ENCODE data around the gene OR51B6. TPM values are rescaled to one million over a fixed set of nuclear protein-coding genes. Genes with fewer than 3 reads are reported as not detected.

Gene OR51B6
- total and polyA plus RNA-seq, 2 experiments from 2014 or later, result not detected

DNA sequence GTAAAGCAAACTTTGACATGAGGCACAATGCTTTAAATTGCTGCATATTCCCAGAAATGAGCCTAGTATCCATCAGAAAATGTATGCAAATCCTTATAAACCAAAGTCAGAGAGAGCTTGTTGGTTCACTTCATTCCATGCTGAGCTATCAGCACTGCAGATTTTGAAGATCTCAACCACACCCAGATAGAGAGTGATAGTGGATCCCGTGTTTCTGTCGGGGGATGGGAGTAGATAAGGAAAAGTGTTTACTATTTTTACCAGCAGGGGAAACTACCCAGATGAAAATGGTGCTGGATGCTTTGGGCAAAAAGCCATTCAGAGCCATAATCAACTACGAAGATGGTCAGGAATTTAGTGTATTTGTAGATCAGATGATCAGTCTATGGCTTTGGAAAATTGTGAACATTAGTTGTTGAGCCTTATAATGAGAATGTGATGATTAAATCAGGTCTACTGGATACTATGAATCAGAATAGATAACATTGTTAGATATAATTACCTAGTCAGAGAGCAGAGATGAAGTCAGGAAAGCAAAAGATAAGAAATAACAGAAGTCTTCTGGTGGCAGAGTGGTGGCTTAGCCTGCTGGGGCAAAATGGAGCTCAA, 10.8 kb downstream of the OR51B6 start (continued):
- TF ChIP-seq, protein P1, sequence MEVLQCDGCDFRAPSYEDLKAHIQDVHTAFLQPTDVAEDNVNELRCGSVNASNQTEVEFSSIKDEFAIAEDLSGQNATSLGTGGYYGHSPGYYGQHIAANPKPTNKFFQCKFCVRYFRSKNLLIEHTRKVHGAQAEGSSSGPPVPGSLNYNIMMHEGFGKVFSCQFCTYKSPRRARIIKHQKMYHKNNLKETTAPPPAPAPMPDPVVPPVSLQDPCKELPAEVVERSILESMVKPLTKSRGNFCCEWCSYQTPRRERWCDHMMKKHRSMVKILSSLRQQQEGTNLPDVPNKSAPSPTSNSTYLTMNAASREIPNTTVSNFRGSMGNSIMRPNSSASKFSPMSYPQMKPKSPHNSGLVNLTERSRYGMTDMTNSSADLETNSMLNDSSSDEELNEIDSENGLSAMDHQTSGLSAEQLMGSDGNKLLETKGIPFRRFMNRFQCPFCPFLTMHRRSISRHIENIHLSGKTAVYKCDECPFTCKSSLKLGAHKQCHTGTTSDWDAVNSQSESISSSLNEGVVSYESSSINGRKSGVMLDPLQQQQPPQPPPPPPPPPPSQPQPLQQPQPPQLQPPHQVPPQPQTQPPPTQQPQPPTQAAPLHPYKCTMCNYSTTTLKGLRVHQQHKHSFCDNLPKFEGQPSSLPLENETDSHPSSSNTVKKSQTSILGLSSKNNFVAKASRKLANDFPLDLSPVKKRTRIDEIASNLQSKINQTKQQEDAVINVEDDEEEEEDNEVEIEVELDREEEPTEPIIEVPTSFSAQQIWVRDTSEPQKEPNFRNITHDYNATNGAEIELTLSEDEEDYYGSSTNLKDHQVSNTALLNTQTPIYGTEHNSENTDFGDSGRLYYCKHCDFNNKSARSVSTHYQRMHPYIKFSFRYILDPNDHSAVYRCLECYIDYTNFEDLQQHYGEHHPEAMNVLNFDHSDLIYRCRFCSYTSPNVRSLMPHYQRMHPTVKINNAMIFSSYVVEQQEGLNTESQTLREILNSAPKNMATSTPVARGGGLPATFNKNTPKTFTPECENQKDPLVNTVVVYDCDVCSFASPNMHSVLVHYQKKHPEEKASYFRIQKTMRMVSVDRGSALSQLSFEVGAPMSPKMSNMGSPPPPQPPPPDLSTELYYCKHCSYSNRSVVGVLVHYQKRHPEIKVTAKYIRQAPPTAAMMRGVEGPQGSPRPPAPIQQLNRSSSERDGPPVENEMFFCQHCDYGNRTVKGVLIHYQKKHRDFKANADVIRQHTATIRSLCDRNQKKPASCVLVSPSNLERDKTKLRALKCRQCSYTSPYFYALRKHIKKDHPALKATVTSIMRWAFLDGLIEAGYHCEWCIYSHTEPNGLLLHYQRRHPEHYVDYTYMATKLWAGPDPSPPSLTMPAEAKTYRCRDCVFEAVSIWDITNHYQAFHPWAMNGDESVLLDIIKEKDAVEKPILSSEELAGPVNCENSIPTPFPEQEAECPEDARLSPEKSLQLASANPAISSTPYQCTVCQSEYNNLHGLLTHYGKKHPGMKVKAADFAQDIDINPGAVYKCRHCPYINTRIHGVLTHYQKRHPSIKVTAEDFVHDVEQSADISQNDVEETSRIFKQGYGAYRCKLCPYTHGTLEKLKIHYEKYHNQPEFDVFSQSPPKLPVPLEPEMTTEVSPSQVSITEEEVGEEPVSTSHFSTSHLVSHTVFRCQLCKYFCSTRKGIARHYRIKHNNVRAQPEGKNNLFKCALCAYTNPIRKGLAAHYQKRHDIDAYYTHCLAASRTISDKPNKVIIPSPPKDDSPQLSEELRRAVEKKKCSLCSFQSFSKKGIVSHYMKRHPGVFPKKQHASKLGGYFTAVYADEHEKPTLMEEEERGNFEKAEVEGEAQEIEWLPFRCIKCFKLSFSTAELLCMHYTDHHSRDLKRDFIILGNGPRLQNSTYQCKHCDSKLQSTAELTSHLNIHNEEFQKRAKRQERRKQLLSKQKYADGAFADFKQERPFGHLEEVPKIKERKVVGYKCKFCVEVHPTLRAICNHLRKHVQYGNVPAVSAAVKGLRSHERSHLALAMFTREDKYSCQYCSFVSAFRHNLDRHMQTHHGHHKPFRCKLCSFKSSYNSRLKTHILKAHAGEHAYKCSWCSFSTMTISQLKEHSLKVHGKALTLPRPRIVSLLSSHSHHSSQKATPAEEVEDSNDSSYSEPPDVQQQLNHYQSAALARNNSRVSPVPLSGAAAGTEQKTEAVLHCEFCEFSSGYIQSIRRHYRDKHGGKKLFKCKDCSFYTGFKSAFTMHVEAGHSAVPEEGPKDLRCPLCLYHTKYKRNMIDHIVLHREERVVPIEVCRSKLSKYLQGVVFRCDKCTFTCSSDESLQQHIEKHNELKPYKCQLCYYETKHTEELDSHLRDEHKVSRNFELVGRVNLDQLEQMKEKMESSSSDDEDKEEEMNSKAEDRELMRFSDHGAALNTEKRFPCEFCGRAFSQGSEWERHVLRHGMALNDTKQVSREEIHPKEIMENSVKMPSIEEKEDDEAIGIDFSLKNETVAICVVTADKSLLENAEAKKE (CRISPR knock-in tag; IDR thresholded peaks at IDR 0.05), result no peak
- TF ChIP-seq POLR2AphosphoS5 (IDR thresholded peaks at IDR 0.05; ENCODE audit: low read depth) (no peak), EZH2 (IDR thresholded peaks at IDR 0.05; ENCODE audit: low read depth, unreplicated experiment) (no peak), JUNB (IDR thresholded peaks at IDR 0.05; ENCODE audit: unreplicated experiment) (no peak)
- TF ChIP-seq, protein P2, sequence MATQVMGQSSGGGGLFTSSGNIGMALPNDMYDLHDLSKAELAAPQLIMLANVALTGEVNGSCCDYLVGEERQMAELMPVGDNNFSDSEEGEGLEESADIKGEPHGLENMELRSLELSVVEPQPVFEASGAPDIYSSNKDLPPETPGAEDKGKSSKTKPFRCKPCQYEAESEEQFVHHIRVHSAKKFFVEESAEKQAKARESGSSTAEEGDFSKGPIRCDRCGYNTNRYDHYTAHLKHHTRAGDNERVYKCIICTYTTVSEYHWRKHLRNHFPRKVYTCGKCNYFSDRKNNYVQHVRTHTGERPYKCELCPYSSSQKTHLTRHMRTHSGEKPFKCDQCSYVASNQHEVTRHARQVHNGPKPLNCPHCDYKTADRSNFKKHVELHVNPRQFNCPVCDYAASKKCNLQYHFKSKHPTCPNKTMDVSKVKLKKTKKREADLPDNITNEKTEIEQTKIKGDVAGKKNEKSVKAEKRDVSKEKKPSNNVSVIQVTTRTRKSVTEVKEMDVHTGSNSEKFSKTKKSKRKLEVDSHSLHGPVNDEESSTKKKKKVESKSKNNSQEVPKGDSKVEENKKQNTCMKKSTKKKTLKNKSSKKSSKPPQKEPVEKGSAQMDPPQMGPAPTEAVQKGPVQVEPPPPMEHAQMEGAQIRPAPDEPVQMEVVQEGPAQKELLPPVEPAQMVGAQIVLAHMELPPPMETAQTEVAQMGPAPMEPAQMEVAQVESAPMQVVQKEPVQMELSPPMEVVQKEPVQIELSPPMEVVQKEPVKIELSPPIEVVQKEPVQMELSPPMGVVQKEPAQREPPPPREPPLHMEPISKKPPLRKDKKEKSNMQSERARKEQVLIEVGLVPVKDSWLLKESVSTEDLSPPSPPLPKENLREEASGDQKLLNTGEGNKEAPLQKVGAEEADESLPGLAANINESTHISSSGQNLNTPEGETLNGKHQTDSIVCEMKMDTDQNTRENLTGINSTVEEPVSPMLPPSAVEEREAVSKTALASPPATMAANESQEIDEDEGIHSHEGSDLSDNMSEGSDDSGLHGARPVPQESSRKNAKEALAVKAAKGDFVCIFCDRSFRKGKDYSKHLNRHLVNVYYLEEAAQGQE (IDR thresholded peaks at IDR 0.05; ENCODE audit: unreplicated experiment), result no peak

DNA sequence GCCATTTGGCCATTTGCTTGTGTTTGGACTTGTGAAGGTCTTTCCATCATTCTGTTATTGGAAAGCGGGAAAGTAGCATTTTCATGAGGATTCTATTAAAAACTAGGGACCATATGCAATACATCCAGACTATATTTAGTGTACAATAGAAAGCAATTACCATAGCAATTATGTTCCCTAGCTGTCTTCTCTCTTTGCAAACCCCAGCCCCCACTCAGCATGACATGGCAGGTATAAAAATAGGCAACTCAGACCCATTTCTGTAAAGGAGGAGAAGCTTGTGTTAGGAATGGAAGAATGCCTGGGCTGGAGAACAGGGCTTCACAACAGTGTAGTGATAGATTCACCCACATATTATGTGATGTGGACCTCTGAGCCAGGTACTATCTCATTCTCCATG, 12.4 kb downstream of the OR51B6 start:
- DNase-seq (ENCODE audit: low spot score) (no peak), ATAC-seq (no peak)
- H3K4me1 Mint-ChIP-seq, result peaks cover 4% of the 10 kb centered on the region; the same call in 2 of the 3 replicates
- H3K27ac Mint-ChIP-seq, result no peak overlapping the region
- H3K36me3 ChIP-seq (ENCODE audit: insufficient read depth), result no peaks in the 10 kb centered on the region
- no peaks in the 10 kb centered on the region for H3K27me3 ChIP-seq (ENCODE audit: insufficient read depth)
- H3K4me1 ChIP-seq (ENCODE audit: insufficient read depth), result peaks cover 12% of the 10 kb centered on the region
- H3K36me3 Mint-ChIP-seq (ENCODE audit: low read depth), result no peaks in the 10 kb centered on the region
- H3K79me2 ChIP-seq (replicated peaks; ENCODE audit: insufficient read depth), result no peaks in the 10 kb centered on the region
- H3F3A ChIP-seq (replicated peaks; ENCODE audit: low read depth), result no peaks in the 10 kb centered on the region
- peaks cover 4% of the 10 kb centered on the region; the same call in 1 of the 3 replicates for H3K9me3 Mint-ChIP-seq
- no peak overlapping the region for H3K4me3 ChIP-seq
- TF ChIP-seq, protein P3, sequence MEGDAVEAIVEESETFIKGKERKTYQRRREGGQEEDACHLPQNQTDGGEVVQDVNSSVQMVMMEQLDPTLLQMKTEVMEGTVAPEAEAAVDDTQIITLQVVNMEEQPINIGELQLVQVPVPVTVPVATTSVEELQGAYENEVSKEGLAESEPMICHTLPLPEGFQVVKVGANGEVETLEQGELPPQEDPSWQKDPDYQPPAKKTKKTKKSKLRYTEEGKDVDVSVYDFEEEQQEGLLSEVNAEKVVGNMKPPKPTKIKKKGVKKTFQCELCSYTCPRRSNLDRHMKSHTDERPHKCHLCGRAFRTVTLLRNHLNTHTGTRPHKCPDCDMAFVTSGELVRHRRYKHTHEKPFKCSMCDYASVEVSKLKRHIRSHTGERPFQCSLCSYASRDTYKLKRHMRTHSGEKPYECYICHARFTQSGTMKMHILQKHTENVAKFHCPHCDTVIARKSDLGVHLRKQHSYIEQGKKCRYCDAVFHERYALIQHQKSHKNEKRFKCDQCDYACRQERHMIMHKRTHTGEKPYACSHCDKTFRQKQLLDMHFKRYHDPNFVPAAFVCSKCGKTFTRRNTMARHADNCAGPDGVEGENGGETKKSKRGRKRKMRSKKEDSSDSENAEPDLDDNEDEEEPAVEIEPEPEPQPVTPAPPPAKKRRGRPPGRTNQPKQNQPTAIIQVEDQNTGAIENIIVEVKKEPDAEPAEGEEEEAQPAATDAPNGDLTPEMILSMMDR (conservative IDR thresholded peaks at IDR 0.05; ENCODE audit: low read depth in 2 of 2), result no peak
- no peak for TF ChIP-seq ZNF331 (CRISPR knock-in tag; IDR thresholded peaks at IDR 0.05; ENCODE audit: low read depth)
- H3K27ac ChIP-seq (ENCODE audit: low read depth), result no peak overlapping the region
- peaks cover 2% of the 10 kb centered on the region for H3K27me3 Mint-ChIP-seq (ENCODE audit: insufficient read depth, low read depth, poor library complexity)
- H3K9me2 ChIP-seq (ENCODE audit: insufficient read depth), result no peaks in the 10 kb centered on the region
- no peak overlapping the region for H3K4me2 ChIP-seq
- no peak overlapping the region for H3K4me3 Mint-ChIP-seq
- H4K20me1 ChIP-seq (replicated peaks; ENCODE audit: insufficient read depth), result no peaks in the 10 kb centered on the region
- H2AFZ ChIP-seq, result no peak overlapping the region

Data from GM23338 (cell line).